Muscle of arm (tissue), 12 donors: ENCODE measurements around the gene SYNM. TPM values are rescaled to one million over a fixed set of nuclear protein-coding genes. Genes with fewer than 3 reads are reported as not detected.

Experiments
- DNase-seq: peaks from one replicate; pipeline ENCODE4 v3.0.0-alpha.2; 2013
- polyA plus RNA-seq, 12 donors: library from polyadenylated mRNA; unstranded; fragments of 120-200 nt; gene quantifications; one replicate each; pipeline ENCODE4 v1.2.1, GENCODE V29; 2013; ENCODE audit not compliant: insufficient read length in 12 of 12

The SYNM gene
- polyA plus RNA-seq, 12 donors, result 19.7 to 116 (median 54.4) TPM; not detected in 1

DNA sequence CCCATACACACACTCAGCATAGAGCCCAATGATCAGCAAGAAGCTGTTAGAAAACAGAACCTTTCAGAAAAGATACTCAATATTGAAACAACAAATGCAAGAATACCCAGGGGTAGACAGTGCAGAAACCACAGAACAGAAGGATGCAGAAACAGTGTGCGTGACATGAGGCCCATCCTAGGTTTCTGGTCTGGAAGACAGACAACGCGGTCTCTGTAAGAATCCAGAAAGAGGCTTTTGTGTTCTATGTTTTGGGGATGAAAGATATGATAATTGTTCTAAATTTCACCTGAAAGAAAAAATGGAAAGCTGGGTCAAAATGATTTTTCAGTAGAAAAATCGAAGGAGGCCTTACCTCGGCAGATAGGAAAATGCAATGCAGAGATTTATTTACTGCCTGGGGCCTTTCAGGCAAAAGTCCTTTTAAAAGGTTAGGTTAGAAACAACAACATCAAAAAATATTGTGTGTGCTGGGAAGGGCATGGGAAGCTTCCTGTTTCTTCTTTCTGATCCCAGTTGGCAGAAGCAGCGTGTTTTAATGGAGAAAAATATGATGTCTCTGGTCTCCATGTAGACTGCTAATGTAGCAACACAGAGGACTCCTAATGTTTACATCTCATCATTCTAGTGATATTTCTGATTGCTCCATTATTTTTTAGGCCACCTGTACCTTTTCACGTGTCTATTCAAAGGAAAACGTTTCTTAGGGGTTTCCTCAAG is 17.0 kb downstream of the SYNM start:
- DNase-seq, result no peak

DNA sequence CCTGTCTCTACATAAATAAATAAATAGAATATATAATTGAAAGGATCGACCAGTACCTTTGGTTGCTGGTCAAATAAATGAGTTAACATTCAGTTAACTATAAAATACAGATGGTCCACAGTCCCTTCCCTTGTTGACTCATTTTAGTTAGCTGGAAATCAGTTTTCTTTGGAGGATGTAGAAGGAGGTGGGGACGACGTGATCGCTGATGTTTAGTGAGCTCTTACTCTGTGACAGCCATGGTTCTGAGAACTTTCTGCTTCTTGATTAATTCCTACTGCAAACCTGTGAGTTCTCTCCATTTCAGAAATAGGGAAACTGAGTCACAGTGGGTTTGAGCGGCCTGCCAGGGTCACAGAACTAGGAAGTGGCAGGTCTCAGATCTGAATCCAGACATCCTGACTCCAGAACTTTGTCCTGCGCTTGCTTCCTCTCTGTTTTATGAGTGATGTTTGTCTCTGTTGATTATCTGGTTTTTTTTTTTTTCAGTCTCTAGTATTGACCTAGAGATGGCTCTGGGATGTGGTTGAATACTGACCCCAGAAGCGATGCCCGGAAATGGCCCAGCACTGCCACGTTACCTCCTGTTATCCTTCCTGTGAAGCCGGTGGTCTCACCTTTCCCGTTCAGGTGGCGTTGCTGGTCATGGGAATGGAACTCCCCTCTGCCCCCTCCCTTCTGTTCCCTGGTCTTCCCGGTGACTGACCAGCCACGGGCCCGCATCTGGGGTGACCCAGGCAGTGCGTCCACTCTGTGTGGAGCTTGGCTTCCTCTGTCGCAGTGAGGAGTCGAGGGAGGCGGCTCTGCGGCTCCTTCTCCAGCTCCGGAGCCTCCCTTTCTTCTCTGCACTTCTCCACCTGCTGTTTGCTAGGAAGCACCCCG is 18.2 kb downstream of the SYNM start:
- DNase-seq, result no peak

DNA sequence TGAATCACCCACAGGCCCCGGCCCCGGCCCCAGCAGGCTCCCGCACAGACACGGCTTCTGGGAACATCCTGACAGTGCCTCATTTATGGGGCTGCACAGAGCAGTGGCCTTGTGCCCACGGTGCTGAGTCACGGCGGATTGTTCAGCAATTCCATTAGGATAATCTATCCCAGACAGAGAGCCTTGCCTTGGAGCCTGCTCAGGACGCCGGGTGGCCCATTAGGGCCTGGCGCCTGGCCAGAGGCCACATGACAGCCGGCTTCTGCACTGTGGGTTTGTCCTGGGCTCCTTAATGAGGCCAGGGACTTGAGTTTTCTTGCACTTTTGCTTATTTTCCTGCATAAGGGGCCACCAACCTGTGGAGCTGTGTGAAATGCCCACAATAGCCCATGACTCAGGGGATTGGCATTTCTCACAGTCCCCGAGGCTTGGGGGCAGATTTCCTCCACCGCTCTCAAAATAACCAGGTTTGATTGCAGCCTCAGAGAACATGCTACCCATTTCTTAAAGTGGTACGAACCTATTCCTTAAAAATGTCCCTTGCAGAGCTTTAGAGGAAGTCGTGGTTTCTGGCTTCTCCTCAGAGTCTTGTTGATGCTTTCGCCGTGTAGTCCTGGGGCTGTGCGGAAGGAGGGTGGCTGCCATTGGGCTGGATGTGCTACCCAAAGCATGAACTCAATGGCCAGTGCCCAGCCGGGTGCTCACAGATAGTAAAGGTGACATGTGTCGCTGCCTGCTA is 19.0 kb downstream of the SYNM start:
- DNase-seq, result peak; percentile 83

DNA sequence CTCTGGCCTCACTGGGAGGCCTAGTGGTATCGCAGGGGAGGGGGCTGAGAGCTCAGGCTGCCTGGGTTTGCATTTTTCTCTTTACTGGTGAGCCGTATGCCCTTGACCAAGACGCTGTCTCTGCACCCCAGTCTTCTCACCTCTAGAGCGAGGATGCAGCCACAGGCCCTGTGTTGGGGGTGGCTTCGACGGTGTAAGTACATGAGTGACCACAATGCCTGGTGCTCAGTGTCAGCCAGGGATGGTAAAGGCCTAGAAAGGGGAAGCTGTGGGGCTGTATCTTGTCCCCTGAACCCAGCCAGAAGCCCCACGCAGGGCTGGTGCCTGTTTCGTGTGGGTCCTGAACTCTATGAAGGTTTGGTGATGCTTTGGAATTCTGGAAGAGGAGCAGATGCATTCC is 19.8 kb downstream of the SYNM start:
- no peak for DNase-seq

DNA sequence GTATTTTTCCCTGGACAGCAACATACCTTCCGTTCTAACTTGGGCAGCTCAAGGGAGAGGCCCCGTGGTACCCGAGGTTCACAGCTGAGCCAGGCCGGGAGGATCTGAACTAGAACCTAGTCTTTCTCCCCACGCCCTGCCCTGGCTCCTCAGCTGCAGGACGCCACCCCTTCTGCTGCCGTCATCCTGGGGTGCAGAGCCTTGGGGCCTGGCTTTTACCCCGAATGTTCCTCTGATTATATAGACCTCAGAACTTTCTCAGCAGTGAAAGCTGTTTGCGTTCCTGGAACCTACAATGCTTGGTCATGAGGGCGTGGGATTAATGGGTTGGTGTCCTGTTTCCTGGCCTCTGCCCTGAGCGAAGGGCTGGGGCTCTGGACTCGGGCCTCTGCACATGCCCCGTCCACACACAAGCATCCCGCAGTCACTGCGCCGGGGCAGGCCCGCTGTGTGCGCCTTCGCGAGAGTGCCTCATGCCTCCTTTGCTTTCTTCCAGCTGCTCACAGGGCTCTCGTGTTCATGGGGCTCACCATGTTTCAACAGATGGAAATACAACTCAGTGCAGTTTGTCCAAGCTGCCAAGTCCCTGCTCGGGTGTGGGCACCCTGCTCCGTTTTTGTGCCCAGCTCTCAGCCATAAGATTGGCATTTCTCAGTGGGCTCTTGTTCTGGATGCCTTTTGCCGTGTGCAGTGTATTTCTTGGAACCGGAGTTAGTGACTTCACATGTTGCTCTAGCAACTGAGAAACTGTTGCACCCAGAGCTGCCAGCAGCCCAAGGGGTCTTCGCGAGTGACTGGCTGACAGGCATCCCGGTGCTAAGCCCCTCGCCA is 20.4 kb downstream of the SYNM start:
- DNase-seq, result no peak

DNA sequence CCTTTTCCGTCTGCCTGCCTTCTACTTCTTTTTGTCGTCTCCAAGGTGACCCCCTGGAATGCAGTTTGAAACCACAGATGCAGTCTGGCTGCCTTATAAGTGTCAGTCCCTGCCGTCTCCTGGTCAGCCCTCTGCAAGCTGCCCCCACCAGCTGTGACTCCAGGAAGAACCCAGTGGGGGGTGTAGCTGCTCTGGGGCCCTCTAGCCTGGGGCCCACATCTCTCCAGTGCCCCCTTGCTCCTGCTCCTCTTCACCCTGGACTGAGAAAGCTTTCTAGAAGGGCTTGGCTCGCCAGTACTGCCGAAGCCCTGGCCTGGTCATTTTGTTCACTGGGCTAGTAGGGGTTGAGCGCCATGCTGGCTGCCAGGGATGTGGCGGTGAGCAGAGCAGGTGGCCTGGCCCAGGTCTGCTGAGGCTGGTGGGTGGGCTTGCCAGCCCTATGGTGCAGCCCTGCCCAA is 21.3 kb downstream of the SYNM start:
- no peak for DNase-seq

DNA sequence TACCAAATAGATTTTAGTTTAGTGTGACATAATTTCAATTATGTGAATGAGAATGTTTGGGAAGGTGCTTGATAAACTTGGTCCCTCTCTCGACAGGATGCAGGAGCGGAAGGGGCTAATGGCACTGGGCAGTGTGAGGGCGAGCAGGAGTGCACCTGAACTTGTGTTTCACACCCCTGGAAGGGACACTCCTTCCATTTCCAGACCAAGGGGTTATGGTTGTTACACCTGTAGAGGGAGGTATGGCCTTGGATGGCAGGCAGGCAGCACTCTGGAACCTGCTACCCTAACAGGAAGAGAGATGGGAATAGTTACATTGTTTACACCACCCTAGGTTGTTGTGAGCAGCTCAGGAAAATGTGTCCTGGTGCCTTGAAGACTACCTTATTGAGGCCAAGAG is 22.1 kb downstream of the SYNM start:
- DNase-seq, result no peak

DNA sequence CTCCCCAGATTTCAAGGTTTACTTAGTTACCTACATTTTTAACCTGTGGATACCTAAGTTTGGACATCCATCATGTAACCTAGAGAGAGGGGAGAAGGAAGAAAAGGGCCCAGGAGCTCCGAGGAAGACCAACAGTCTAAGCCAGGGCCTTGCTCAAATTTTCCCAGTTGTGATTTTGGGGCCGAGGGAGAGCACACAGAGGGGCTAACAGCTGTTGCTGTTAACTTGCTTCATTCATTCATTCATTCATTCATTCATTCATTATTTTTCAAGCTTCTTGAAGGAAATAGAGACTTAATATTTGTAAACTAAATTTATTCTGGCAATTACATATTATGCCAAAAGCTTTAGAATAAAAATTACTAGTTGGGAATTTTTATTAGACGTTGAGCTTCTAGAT is 22.9 kb downstream of the SYNM start:
- no peak for DNase-seq

DNA sequence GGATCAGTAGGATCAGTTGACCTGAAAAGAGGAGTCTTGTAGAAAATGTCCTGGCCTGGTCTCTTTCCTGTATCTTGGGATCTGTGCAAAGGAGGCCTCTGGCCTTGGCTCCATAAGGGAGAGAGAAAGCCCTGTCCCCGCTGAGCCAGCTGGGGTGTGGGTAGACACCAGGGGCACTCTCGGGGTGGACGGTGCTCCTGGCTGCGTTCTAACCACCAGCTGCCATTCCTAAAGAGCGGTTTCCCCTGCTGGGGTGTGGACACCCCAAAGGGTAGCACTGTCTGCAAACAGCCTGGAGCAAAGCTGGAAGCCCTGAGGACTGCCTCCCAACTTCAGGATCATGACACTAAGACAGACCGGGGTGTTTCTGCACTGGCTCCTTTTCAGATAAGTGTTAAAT is 23.5 kb downstream of the SYNM start:
- no peak for DNase-seq

DNA sequence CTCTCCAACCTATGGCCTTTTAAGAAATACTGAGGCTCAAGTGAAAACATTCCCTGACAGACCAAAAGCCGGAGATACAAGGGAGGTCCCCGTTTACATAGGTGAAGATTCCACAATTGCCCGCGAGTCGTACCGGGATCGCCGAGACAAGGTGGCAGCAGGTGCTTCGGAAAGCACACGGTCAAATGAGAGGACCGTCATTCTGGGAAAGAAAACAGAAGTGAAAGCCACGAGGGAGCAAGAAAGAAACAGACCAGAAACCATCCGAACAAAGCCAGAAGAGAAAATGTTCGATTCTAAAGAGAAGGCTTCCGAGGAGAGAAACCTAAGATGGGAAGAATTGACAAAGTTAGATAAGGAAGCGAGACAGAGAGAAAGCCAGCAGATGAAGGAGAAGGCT is 24.8 kb downstream of the SYNM start:
- no peak for DNase-seq

DNA sequence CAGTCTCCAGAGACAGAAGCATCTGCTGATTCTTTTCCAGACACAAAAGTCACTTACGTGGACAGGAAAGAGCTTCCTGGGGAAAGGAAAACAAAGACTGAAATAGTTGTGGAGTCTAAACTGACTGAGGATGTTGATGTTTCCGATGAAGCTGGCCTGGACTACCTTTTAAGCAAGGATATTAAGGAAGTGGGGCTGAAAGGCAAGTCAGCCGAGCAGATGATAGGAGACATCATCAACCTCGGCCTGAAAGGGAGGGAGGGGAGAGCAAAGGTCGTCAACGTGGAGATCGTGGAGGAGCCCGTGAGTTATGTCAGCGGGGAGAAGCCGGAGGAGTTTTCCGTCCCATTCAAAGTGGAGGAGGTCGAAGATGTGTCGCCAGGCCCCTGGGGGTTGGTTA is 25.4 kb downstream of the SYNM start:
- no peak for DNase-seq

DNA sequence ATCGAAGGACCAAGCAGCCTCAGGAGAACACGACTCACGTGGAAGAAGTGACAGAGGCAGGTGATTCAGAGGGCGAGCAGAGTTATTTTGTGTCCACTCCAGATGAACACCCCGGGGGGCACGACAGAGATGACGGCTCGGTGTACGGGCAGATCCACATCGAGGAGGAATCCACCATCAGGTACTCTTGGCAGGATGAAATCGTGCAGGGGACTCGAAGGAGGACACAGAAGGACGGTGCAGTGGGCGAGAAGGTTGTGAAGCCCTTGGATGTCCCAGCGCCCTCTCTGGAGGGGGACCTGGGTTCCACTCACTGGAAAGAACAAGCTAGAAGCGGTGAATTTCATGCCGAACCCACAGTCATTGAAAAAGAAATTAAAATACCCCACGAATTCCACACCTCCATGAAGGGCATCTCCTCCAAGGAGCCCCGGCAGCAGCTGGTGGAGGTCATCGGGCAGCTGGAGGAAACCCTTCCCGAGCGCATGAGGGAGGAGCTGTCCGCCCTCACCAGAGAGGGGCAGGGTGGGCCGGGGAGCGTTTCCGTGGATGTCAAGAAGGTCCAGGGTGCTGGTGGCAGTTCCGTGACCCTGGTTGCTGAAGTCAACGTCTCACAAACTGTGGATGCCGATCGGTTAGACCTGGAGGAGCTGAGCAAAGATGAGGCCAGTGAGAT is 26.0 kb downstream of the SYNM start:
- DNase-seq, result no peak

DNA sequence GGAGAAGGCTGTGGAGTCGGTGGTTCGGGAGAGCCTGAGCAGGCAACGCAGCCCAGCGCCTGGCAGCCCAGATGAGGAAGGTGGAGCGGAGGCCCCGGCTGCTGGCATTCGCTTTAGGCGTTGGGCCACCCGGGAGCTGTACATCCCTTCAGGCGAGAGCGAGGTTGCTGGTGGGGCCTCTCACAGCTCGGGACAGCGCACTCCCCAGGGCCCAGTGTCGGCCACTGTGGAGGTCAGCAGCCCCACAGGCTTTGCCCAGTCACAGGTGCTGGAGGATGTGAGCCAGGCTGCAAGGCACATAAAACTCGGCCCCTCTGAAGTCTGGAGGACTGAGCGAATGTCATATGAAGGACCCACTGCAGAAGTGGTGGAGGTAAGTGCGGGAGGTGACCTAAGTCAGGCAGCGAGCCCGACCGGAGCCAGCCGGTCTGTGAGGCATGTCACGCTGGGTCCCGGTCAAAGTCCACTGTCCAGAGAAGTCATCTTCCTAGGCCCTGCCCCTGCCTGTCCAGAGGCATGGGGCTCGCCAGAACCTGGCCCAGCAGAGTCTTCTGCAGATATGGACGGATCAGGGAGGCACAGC is 26.7 kb downstream of the SYNM start:
- DNase-seq, result no peak

DNA sequence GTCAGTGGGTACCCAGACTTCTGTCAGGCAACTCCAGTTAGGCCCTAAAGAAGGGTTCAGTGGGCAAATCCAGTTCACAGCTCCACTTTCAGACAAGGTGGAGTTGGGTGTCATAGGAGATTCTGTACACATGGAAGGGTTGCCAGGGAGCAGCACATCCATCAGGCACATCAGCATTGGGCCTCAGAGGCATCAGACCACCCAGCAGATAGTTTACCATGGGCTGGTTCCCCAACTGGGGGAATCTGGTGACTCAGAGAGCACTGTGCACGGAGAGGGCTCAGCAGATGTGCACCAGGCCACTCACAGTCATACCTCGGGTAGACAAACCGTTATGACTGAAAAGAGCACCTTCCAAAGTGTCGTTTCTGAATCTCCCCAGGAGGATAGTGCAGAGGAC is 27.2 kb downstream of the SYNM start:
- DNase-seq, result no peak

DNA sequence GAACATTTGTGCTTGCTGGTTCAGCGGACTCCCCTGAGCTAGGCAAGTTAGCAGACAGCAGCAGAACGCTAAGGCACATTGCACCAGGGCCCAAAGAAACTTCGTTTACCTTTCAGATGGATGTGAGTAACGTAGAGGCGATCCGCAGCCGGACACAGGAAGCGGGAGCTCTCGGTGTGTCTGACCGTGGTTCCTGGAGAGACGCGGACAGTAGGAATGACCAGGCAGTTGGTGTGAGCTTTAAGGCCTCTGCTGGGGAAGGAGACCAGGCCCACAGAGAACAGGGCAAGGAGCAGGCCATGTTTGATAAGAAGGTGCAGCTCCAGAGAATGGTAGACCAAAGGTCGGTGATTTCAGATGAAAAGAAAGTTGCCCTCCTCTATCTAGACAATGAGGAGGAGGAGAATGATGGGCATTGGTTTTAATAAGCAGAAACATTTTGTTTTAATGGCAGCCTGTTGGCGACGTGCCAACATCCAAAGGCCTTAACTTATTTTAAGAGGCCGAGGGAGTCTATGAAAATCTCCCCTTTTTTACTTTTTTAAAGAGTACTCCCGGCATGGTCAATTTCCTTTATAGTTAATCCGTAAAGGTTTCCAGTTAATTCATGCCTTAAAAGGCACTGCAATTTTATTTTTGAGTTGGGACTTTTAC is 27.9 kb downstream of the SYNM start:
- no peak for DNase-seq

DNA sequence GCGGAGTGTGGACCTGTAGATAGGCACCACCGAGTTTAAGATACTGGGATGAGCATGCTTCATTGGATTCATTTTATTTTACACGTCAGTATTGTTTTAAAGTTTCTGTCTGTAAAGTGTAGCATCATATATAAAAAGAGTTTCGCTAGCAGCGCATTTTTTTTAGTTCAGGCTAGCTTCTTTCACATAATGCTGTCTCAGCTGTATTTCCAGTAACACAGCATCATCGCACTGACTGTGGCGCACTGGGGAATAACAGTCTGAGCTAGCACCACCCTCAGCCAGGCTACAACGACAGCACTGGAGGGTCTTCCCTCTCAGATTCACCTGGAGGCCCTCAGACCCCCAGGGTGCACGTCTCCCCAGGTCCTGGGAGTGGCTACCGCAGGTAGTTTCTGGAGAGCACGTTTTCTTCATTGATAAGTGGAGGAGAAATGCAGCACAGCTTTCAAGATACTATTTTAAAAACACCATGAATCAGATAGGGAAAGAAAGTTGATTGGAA is 29.5 kb downstream of the SYNM start:
- DNase-seq, result no peak

DNA sequence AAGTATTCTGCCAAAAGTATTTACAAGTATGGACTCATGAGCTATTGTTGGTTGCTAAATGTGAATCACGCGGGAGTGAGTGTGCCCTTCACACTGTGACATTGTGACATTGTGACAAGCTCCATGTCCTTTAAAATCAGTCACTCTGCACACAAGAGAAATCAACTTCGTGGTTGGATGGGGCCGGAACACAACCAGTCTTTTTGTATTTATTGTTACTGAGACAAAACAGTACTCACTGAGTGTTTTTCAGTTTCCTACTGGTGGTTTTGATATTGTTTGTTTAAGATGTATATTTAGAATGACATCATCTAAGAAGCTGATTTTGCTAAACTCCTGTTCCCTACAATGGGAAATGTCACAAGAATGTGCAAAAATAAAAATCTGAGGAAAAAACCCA is 30.3 kb downstream of the SYNM start:
- no peak for DNase-seq

DNA sequence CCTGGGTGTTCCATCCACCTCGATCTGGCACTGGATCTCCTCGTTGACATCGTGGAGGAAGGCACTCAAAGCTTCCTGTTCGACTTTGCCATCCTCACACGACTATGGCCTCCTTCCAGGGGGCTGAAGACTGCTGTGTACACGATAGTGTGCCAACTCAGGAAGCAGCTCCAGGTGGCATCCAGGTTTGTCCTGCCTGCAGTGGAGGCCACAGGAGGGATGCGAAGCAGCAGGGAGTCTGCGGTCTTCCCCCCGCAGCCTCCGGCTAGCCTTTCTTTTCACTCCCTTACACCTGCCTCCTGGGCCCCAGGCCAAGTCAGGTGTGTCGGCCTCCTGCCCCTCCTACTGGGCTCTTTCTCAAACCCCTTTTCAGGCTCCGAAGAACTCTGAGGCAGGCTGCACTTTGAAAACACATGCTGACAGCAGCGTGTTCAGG is 32.2 kb downstream of the SYNM start:
- DNase-seq, result no peak

DNA sequence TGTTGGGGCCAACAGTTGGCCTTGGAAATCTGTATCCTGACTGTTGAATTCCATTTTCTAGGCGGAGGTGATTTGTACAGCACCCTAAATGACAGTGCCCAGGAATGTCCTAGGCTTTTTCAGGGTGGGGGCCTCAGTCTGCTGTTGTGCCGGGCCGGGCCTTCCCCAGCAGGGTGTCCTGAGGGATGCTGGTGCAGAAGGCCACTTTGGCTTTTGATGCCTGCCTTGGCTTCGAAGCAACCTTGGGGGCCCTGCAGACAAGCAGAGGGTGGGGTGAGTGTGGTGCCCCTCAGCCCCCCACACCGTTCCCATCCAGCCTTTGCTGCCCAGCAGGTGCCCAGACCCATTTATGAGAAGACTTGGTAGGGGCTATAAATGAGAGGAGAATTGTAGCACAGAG is 33.0 kb downstream of the SYNM start:
- no peak for DNase-seq

DNA sequence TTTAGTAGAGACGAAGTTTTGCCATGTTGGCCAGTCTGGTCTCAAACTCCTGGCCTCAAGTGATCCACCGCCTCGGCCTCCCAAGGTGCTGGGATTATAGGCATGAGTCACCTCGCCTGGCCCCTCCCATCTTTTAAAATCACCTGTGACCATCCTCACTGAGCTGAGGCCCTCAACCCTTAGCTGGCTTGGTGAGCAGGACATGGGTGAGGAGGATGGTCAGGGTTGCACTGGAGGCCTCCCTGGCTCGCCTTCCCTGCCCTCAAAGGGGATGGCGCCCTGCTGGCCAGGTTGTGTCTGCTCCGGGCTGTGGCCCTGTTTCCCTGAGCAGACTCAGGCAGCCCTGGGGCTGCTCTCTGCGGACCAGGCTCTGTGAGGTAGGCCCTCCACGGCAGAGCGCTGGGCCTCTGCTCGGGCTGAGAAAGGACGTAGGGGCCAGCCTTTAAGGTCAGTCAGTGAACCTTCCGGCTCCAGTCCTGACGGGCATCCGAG is 33.7 kb downstream of the SYNM start:
- no peak for DNase-seq
